ENCODE measurements around the gene BATF3. TPM values are rescaled to one million over a fixed set of nuclear protein-coding genes. Genes with fewer than 3 reads are reported as not detected.

The BATF3 gene
- total RNA-seq, 4 donors from 2014 or later, result 0.14 to 2.8 (median 0.64) TPM; not detected in 1

DNA sequence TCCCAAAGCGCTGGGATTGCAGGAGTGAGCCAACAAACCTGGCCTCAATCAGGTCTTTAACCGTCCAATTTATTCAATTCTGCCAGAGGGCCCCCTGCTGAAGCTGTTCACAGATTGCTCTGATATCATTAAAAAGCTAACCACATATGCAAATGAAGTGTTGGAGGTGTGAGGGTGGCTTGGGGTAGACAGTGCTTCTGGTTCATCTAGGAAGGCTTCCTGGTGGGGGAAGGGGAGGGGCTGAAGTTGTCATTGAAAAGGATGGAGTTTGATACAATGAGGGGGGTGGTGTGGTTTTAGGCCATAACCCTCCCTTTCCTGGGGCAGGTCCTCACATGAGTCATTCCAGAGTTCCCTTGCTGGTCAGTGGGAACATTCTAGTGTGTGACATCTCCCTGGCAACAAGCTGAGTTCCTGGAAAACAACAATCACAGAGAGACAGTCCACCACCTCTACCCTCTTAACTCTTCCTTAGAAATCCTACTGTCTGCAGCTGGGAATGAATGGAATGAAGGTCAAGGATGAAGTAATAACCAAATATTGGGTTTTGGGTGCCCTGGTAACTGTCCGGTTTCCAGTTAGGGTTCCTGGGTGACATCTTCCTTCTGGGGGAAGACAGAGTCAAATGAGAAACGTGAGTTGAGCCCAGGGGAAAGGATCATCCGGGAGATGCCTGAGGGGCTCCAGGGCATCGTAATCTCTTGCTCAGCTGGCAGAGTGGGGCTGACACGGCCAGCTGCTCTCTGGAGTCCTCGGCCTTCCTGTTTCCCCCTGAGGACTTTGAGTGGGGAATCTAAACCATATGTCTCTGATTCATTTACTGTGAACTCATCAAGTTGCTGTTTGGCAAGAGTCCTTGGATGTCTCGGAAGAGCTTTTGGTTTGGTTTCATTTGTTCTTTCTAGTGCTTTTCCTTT, 32.2 kb downstream of the BATF3 start:
- Histone ChIP-seq H3K27me3 (peaks cover 18% of the 10 kb centered on the region), H3K27ac (peak overlapping the region; percentile 71 to 81 (median 76)), H3K9me3 (no peaks in the 10 kb centered on the region), H3K36me3 (no peaks in the 10 kb centered on the region), H3K4me1 (peaks cover 3 to 35% (median 20%) of the 10 kb centered on the region in 4 donors), H3K4me3 (no peak overlapping the region)
- no peak for TF ChIP-seq POLR2A (IDR thresholded peaks at IDR 0.05)
- TF ChIP-seq EP300 (IDR thresholded peaks at IDR 0.05; ENCODE audit: low read depth), result no peak
- TF ChIP-seq, protein P1, sequence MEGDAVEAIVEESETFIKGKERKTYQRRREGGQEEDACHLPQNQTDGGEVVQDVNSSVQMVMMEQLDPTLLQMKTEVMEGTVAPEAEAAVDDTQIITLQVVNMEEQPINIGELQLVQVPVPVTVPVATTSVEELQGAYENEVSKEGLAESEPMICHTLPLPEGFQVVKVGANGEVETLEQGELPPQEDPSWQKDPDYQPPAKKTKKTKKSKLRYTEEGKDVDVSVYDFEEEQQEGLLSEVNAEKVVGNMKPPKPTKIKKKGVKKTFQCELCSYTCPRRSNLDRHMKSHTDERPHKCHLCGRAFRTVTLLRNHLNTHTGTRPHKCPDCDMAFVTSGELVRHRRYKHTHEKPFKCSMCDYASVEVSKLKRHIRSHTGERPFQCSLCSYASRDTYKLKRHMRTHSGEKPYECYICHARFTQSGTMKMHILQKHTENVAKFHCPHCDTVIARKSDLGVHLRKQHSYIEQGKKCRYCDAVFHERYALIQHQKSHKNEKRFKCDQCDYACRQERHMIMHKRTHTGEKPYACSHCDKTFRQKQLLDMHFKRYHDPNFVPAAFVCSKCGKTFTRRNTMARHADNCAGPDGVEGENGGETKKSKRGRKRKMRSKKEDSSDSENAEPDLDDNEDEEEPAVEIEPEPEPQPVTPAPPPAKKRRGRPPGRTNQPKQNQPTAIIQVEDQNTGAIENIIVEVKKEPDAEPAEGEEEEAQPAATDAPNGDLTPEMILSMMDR (IDR thresholded peaks at IDR 0.05), result no peak
- TF ChIP-seq POLR2AphosphoS5 (IDR thresholded peaks at IDR 0.05), result peak; percentile 48 to 65 (median 58)
- DNase-seq, result peak; percentile 41
- 43 to 65% methylated on average over 3 to 9 of the region's 9 CpGs for WGBS, 2 donors (ENCODE audit: low coverage in 1 of 2)
- in situ Hi-C loops (cut with MboI; ENCODE audit: low pct_ligation_motif_present in 1 of 4, low pct_unique_long_range_greater_than_20kb in 1 of 4, low sequenced_read_pairs in 3 of 4), result loop anchor here (25.0 kb wide), 3 partner anchors 95 to 320 kb away; partner anchors contain the start of genes NSL1 (in 1 of the 4) and TATDN3 (in 1 of the 4)
- intact Hi-C loops (cut with DNase I; ENCODE audit: low total_unique reads), result loop anchor here (10.0 kb wide), 1 partner anchor 117 kb away; no protein-coding TSS in a partner anchor

DNA sequence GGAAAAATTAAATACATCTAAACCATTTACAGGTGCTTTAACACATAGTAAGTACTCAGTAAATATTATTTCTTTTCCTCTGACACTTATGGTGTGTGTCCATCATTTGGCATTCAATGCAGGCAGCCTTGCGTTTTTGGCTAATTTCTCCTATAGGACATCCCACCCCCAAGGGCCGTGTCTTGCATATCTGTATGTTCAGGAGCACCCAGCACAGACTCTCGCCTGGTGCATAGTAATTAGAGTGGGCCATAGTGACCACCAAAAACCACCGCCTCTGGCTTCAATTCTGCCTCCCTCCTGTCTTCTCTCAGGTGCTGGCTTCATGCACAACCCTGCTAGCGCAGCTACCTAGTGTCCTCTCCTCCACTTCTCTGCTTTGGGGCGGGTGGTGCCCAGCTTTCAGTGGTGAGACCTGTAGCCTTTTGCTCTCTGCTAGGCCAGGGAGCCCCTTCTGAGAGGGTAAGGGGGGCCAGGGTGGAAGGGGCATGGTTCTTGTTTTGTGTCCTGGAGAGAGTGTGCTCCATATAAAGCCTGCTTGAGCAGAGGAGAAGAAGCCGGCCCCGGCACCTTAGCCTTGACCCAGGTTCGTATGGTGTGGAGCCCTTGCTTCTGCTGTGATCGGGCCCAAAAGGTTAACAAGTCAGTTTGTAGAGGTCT, 33.4 kb downstream of the BATF3 start:
- TF ChIP-seq, protein P1 (IDR thresholded peaks at IDR 0.05), result no peak
- no peak for TF ChIP-seq POLR2AphosphoS5 (IDR thresholded peaks at IDR 0.05)
- TF ChIP-seq POLR2A (IDR thresholded peaks at IDR 0.05), result no peak
- no peak for TF ChIP-seq EP300 (IDR thresholded peaks at IDR 0.05; ENCODE audit: low read depth)
- no peak overlapping the region for H3K4me3 ChIP-seq
- DNase-seq, result no peak
- in situ Hi-C loops (cut with MboI; ENCODE audit: low pct_ligation_motif_present in 1 of 4, low pct_unique_long_range_greater_than_20kb in 1 of 4, low sequenced_read_pairs in 3 of 4) (loop anchor here (25.0 kb wide), 3 partner anchors 96 to 321 kb away; partner anchors contain the start of genes NSL1 (in 1 of the 4) and TATDN3 (in 1 of the 4)), intact Hi-C loops (cut with DNase I; ENCODE audit: low total_unique reads) (loop anchor here (10.0 kb wide), 1 partner anchor 119 kb away; no protein-coding TSS in a partner anchor)
- peaks cover 3 to 29% (median 20%) of the 10 kb centered on the region in 4 donors for H3K4me1 ChIP-seq
- 81 to 84% methylated on average over 3 to 10 of the region's 10 CpGs for WGBS, 2 donors (ENCODE audit: low coverage in 1 of 2)
- peaks cover 7% of the 10 kb centered on the region for H3K27me3 ChIP-seq
- no peaks in the 10 kb centered on the region for H3K9me3 ChIP-seq
- peak overlapping the region in 1 of 4 donors; percentile 81 for H3K27ac ChIP-seq
- no peaks in the 10 kb centered on the region for H3K36me3 ChIP-seq

DNA sequence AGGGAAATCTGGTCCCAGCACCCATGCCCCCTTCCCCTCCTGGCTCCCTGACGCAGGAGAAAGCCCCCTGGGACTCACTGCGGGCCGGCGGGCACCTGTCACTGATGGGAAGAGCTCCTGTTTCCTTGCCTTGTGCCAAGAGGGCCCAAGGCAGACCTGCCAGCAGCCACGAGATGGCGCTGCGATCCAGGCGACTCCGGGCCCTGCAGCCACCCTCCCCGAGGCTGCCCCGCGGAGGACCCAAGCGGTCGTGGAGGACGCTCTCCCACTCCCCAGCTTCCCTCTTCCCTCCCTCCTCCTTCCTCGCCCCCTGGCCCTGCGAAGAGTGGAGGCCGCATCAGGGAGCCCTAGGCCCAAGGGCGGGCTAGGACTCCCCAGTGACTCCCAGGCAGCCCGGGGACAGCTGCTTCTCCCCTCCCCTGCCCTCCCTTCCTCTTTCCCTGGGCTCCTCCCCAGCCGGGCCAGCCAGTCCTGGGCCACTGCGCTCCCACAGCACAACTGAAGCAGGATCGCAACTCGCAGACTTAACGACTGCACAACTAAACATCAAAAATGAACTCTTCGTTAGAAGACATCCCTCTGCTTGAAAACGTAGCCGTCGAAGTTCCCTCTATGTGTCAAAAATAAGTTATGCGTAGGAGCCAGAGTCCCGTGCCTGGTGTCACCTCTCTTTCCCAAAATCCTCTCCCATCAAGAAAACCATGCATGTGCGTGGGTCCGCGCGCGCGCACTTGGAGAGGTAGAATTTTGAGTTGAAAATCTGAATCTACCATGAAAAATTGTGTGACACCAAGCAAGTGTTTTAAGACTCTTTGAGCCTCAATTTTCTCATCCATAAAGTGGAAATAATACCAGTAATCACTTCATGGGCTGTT, 34.2 kb downstream of the BATF3 start:
- peak overlapping the region; percentile 55 to 75 (median 68) for H3K27ac ChIP-seq
- peak; percentile 84 for DNase-seq
- 19 to 50% methylated on average over 2 to 37 of the region's 37 CpGs for WGBS, 2 donors (ENCODE audit: low coverage in 1 of 2)
- peaks cover 3 to 29% (median 20%) of the 10 kb centered on the region in 4 donors for H3K4me1 ChIP-seq
- peak overlapping the region; percentile 35 to 70 (median 46) for H3K4me3 ChIP-seq
- H3K36me3 ChIP-seq, result no peaks in the 10 kb centered on the region
- H3K9me3 ChIP-seq, result no peaks in the 10 kb centered on the region
- intact Hi-C loops (cut with DNase I; ENCODE audit: low total_unique reads) (loop anchor here (10.0 kb wide), 1 partner anchor 119 kb away; no protein-coding TSS in a partner anchor), in situ Hi-C loops (cut with MboI; ENCODE audit: low pct_ligation_motif_present in 1 of 4, low pct_unique_long_range_greater_than_20kb in 1 of 4, low sequenced_read_pairs in 3 of 4) (loop anchor here (25.0 kb wide), 3 partner anchors 97 to 322 kb away; partner anchors contain the start of genes NSL1 (in 1 of the 4) and TATDN3 (in 1 of the 4))
- peak in 1 of 3 donors; percentile 7 for TF ChIP-seq POLR2AphosphoS5 (IDR thresholded peaks at IDR 0.05)
- TF ChIP-seq, protein P1 (IDR thresholded peaks at IDR 0.05), result peak; percentile 93 to 98 (median 95)
- no peak for TF ChIP-seq POLR2A (IDR thresholded peaks at IDR 0.05)
- no peak for TF ChIP-seq EP300 (IDR thresholded peaks at IDR 0.05; ENCODE audit: low read depth)
- peaks cover 2% of the 10 kb centered on the region for H3K27me3 ChIP-seq
